ENCODE results near the gene LRRK1.

The LRRK1 gene

GRCh38 chr15:101052681-101053121 lies 133.5 kb downstream of the LRRK1 start:
- H3K4me3 Mint-ChIP-seq: no peak overlapping the region
- DNase-seq: no peak
- H3K9me3 Mint-ChIP-seq: no peaks in the 10 kb centered on the region
- ATAC-seq: no peak
- peaks cover 2% of the 10 kb centered on the region for H3K36me3 Mint-ChIP-seq (ENCODE audit: low read depth)
- no peaks in the 10 kb centered on the region for H3K4me1 Mint-ChIP-seq
- no peak overlapping the region for H3K27ac Mint-ChIP-seq
- H3K27me3 Mint-ChIP-seq: no peaks in the 10 kb centered on the region

GRCh38 chr15:101053261-101053660 lies 134.1 kb downstream of the LRRK1 start:
- Mint-ChIP-seq H3K4me1 (no peaks in the 10 kb centered on the region), H3K27me3 (no peaks in the 10 kb centered on the region), H3K4me3 (no peak overlapping the region), H3K36me3 (ENCODE audit: low read depth) (peaks cover 2% of the 10 kb centered on the region), H3K27ac (no peak overlapping the region), H3K9me3 (no peaks in the 10 kb centered on the region)
- no peak for DNase-seq
- no peak for ATAC-seq

- Mint-ChIP-seq H3K36me3 (ENCODE audit: low read depth) (peaks cover 2% of the 10 kb centered on the region), H3K27me3 (no peaks in the 10 kb centered on the region), H3K9me3 (no peaks in the 10 kb centered on the region), H3K4me1 (no peaks in the 10 kb centered on the region), H3K27ac (no peak overlapping the region), H3K4me3 (no peak overlapping the region)
- ATAC-seq: no peak
- no peak for DNase-seq
These were observed 135.0 kb downstream of the LRRK1 start for GRCh38 chr15:101054116-101054515.

- no peak for ATAC-seq
- Mint-ChIP-seq H3K4me1 (no peaks in the 10 kb centered on the region), H3K4me3 (no peak overlapping the region), H3K27me3 (no peaks in the 10 kb centered on the region), H3K27ac (no peak overlapping the region), H3K36me3 (ENCODE audit: low read depth) (peaks cover 2% of the 10 kb centered on the region), H3K9me3 (no peaks in the 10 kb centered on the region)
- DNase-seq: no peak
These were observed 135.8 kb downstream of the LRRK1 start for GRCh38 chr15:101054991-101055390.

GRCh38 chr15:101055411-101055810 lies 136.3 kb downstream of the LRRK1 start:
- no peak overlapping the region for H3K27ac Mint-ChIP-seq
- no peak overlapping the region for H3K4me3 Mint-ChIP-seq
- no peaks in the 10 kb centered on the region for H3K9me3 Mint-ChIP-seq
- ATAC-seq (no peak), DNase-seq (no peak)
- no peaks in the 10 kb centered on the region for H3K27me3 Mint-ChIP-seq
- no peaks in the 10 kb centered on the region for H3K4me1 Mint-ChIP-seq
- H3K36me3 Mint-ChIP-seq (ENCODE audit: low read depth): peaks cover 2% of the 10 kb centered on the region

- ATAC-seq (no peak), DNase-seq (no peak)
- Mint-ChIP-seq H3K9me3 (no peaks in the 10 kb centered on the region), H3K4me1 (no peaks in the 10 kb centered on the region), H3K36me3 (ENCODE audit: low read depth) (peaks cover 2% of the 10 kb centered on the region), H3K27ac (no peak overlapping the region), H3K4me3 (no peak overlapping the region), H3K27me3 (no peaks in the 10 kb centered on the region)
These were observed 137.5 kb downstream of the LRRK1 start for GRCh38 chr15:101056366-101057334.

- DNase-seq: no peak
- no peaks in the 10 kb centered on the region for H3K27me3 Mint-ChIP-seq
- H3K36me3 Mint-ChIP-seq (ENCODE audit: low read depth): peaks cover 2% of the 10 kb centered on the region
- ATAC-seq: no peak
- H3K27ac Mint-ChIP-seq: no peak overlapping the region
- no peaks in the 10 kb centered on the region for H3K9me3 Mint-ChIP-seq
- H3K4me3 Mint-ChIP-seq: no peak overlapping the region
- H3K4me1 Mint-ChIP-seq: no peaks in the 10 kb centered on the region
These were observed 138.8 kb downstream of the LRRK1 start for GRCh38 chr15:101057841-101058407.

GRCh38 chr15:101058735-101059134 lies 139.6 kb downstream of the LRRK1 start:
- no peaks in the 10 kb centered on the region for H3K27me3 Mint-ChIP-seq
- ATAC-seq (no peak), DNase-seq (no peak)
- H3K36me3 Mint-ChIP-seq (ENCODE audit: low read depth): peaks cover 2% of the 10 kb centered on the region
- no peaks in the 10 kb centered on the region for H3K4me1 Mint-ChIP-seq
- H3K4me3 Mint-ChIP-seq: no peak overlapping the region
- H3K27ac Mint-ChIP-seq: no peak overlapping the region
- H3K9me3 Mint-ChIP-seq: no peaks in the 10 kb centered on the region

GRCh38 chr15:101059381-101060341 lies 140.5 kb downstream of the LRRK1 start:
- no peak overlapping the region for H3K27ac Mint-ChIP-seq
- H3K9me3 Mint-ChIP-seq: no peaks in the 10 kb centered on the region
- H3K36me3 Mint-ChIP-seq (ENCODE audit: low read depth): peaks cover 2% of the 10 kb centered on the region
- DNase-seq (no peak), ATAC-seq (no peak)
- no peak overlapping the region for H3K4me3 Mint-ChIP-seq
- H3K4me1 Mint-ChIP-seq: no peaks in the 10 kb centered on the region
- H3K27me3 Mint-ChIP-seq: no peaks in the 10 kb centered on the region

GRCh38 chr15:101060576-101061551 lies 141.7 kb downstream of the LRRK1 start:
- Mint-ChIP-seq H3K27ac (no peak overlapping the region), H3K4me3 (no peak overlapping the region), H3K36me3 (ENCODE audit: low read depth) (peaks cover 2% of the 10 kb centered on the region), H3K4me1 (no peaks in the 10 kb centered on the region), H3K9me3 (no peaks in the 10 kb centered on the region), H3K27me3 (no peaks in the 10 kb centered on the region)
- DNase-seq (no peak), ATAC-seq (no peak)

GRCh38 chr15:101062063-101062462 lies 142.9 kb downstream of the LRRK1 start:
- Mint-ChIP-seq H3K4me3 (no peak overlapping the region), H3K4me1 (no peaks in the 10 kb centered on the region), H3K9me3 (no peaks in the 10 kb centered on the region), H3K27ac (no peak overlapping the region), H3K36me3 (ENCODE audit: low read depth) (no peaks in the 10 kb centered on the region), H3K27me3 (no peaks in the 10 kb centered on the region)
- DNase-seq (no peak), ATAC-seq (no peak)

- ATAC-seq (no peak), DNase-seq (no peak)
- Mint-ChIP-seq H3K9me3 (no peaks in the 10 kb centered on the region), H3K27ac (no peak overlapping the region), H3K4me3 (no peak overlapping the region), H3K36me3 (ENCODE audit: low read depth) (no peaks in the 10 kb centered on the region), H3K27me3 (no peaks in the 10 kb centered on the region), H3K4me1 (no peaks in the 10 kb centered on the region)
These were observed 143.5 kb downstream of the LRRK1 start for GRCh38 chr15:101062471-101063171.

- H3K4me3 Mint-ChIP-seq: no peak overlapping the region
- H3K27me3 Mint-ChIP-seq: no peaks in the 10 kb centered on the region
- H3K36me3 Mint-ChIP-seq (ENCODE audit: low read depth): no peaks in the 10 kb centered on the region
- no peak overlapping the region for H3K27ac Mint-ChIP-seq
- H3K4me1 Mint-ChIP-seq: no peaks in the 10 kb centered on the region
- no peak for ATAC-seq
- no peaks in the 10 kb centered on the region for H3K9me3 Mint-ChIP-seq
- DNase-seq: no peak
These were observed 144.1 kb downstream of the LRRK1 start for GRCh38 chr15:101063212-101063611.
